Measurements from ENCODE around the gene MSANTD3. TPM values are rescaled to one million over a fixed set of nuclear protein-coding genes. Genes with fewer than 3 reads are reported as not detected.
"Not testable (repeated sequence)": the region's sequence is repeated elsewhere in the genome, so short reads cannot be mapped to it uniquely, and the experiment has no call there.

The MSANTD3 gene
- 71.5 and 82.9 TPM in 2 replicates for total RNA-seq

- TF ChIP-seq CTCF (IDR thresholded peaks at IDR 0.05; ENCODE audit: insufficient read depth, low read depth, low read length): no peak
- peak; percentile 76 for DNase-seq (ENCODE audit: low read depth)
- peak within 1 kb of the TSS; percentile 77 for H3K4me3 ChIP-seq (ENCODE audit: low read depth, low read length)
These were observed at the start of gene MSANTD3 for GRCh38 chr9:100426530-100427365. Gene MSANTD3 (plus strand): TSS chr9:100427143. CDS start chr9:100441939, 14,796 bp downstream.

GRCh38 chr9:100379862-100380261, 47.1 kb upstream of the MSANTD3 start:
- no peak for TF ChIP-seq CTCF (IDR thresholded peaks at IDR 0.05; ENCODE audit: insufficient read depth, low read depth, low read length)
- H3K4me3 ChIP-seq (ENCODE audit: low read depth, low read length): no peak overlapping the region
- peak; percentile 57 for DNase-seq (ENCODE audit: low read depth)

GRCh38 chr9:100392989-100393388, 34.0 kb upstream of the MSANTD3 start:
- not testable (repeated sequence) for H3K4me3 ChIP-seq (ENCODE audit: low read depth, low read length); DNase-seq (ENCODE audit: low read depth)

- TF ChIP-seq CTCF (IDR thresholded peaks at IDR 0.05; ENCODE audit: insufficient read depth, low read depth, low read length): no peak
- no peak for DNase-seq (ENCODE audit: low read depth)
These were observed 32.8 kb upstream of the MSANTD3 start for GRCh38 chr9:100394032-100394695.

GRCh38 chr9:100394816-100395215, 32.1 kb upstream of the MSANTD3 start:
- DNase-seq (ENCODE audit: low read depth): peak; percentile 26
- H3K4me3 ChIP-seq (ENCODE audit: low read depth, low read length): no peak overlapping the region
- no peak for TF ChIP-seq CTCF (IDR thresholded peaks at IDR 0.05; ENCODE audit: insufficient read depth, low read depth, low read length)

More at GRCh38 chr9:100394032-100394695, 32.8 kb upstream of the MSANTD3 start:
- no peak overlapping the region for H3K4me3 ChIP-seq (ENCODE audit: low read depth, low read length)

- DNase-seq (ENCODE audit: low read depth): no peak
- no peak for TF ChIP-seq CTCF (IDR thresholded peaks at IDR 0.05; ENCODE audit: insufficient read depth, low read depth, low read length)
These were observed 30.2 kb upstream of the MSANTD3 start for GRCh38 chr9:100396769-100397168.

GRCh38 chr9:100397529-100398266, 29.2 kb upstream of the MSANTD3 start:
- H3K4me3 ChIP-seq (ENCODE audit: low read depth, low read length): no peak overlapping the region
- DNase-seq (ENCODE audit: low read depth): no peak
- no peak for TF ChIP-seq CTCF (IDR thresholded peaks at IDR 0.05; ENCODE audit: insufficient read depth, low read depth, low read length)

More at GRCh38 chr9:100396769-100397168, 30.2 kb upstream of the MSANTD3 start:
- no peak overlapping the region for H3K4me3 ChIP-seq (ENCODE audit: low read depth, low read length)

Measured in fibroblast of villous mesenchyme (primary cell).